Neural cell (in vitro differentiated cells): ENCODE measurements around the gene ABCA13.

Source experiments
- EP300 ChIP-seq: fragments of 450-650 bp; conservative IDR thresholded peaks from 2 replicates; pipeline ENCODE4 v1.6.1; 2014; ENCODE audit warnings: antibody characterized with exemption, mild to moderate bottlenecking, moderate library complexity; ENCODE audit not compliant: poor library complexity, severe bottlenecking
- EZH2 ChIP-seq: fragments of 200-600, 300-800 bp; shearing (Covaris generic), sonication (generic); IDR thresholded peaks from 2 replicates; pipeline ENCODE4 v1.6.1; 2014; ENCODE audit warnings: antibody characterized with exemption, low read length, borderline replicate concordance, mild to moderate bottlenecking; ENCODE audit not compliant: insufficient read depth, poor library complexity, severe bottlenecking
- POLR2AphosphoS5 ChIP-seq: IDR thresholded peaks from 2 replicates; pipeline ENCODE4 v1.6.1; 2012
- RAD21 ChIP-seq: fragments of 450-650 bp; conservative IDR thresholded peaks from 2 replicates; pipeline ENCODE4 v1.6.1; 2014; ENCODE audit warnings: antibody characterized with exemption, mild to moderate bottlenecking, moderate library complexity
- TAF1 ChIP-seq: IDR thresholded peaks from 2 replicates; pipeline ENCODE4 v1.6.1; 2012; ENCODE audit warnings: low read depth
- TF ChIP-seq, protein P1 (sequence below): fragments of 450-650 bp; IDR thresholded peaks from 2 replicates; pipeline ENCODE4 v1.5.1; 2014; ENCODE audit warnings: antibody characterized with exemption, mild to moderate bottlenecking, moderate library complexity; ENCODE audit not compliant: poor library complexity, severe bottlenecking
- TF ChIP-seq, protein P2 (sequence below): IDR thresholded peaks from 2 replicates; pipeline ENCODE4 v1.6.1; 2012; ENCODE audit warnings: borderline replicate concordance

GRCh38 chr7:48274662-48275061, 103.4 kb downstream of the ABCA13 start:
- TF ChIP-seq, protein P1, sequence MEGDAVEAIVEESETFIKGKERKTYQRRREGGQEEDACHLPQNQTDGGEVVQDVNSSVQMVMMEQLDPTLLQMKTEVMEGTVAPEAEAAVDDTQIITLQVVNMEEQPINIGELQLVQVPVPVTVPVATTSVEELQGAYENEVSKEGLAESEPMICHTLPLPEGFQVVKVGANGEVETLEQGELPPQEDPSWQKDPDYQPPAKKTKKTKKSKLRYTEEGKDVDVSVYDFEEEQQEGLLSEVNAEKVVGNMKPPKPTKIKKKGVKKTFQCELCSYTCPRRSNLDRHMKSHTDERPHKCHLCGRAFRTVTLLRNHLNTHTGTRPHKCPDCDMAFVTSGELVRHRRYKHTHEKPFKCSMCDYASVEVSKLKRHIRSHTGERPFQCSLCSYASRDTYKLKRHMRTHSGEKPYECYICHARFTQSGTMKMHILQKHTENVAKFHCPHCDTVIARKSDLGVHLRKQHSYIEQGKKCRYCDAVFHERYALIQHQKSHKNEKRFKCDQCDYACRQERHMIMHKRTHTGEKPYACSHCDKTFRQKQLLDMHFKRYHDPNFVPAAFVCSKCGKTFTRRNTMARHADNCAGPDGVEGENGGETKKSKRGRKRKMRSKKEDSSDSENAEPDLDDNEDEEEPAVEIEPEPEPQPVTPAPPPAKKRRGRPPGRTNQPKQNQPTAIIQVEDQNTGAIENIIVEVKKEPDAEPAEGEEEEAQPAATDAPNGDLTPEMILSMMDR = no peak
- TF ChIP-seq TAF1 (no peak), EZH2 (no peak), EP300 (no peak), POLR2AphosphoS5 (no peak), RAD21 (no peak)
- TF ChIP-seq, protein P2, sequence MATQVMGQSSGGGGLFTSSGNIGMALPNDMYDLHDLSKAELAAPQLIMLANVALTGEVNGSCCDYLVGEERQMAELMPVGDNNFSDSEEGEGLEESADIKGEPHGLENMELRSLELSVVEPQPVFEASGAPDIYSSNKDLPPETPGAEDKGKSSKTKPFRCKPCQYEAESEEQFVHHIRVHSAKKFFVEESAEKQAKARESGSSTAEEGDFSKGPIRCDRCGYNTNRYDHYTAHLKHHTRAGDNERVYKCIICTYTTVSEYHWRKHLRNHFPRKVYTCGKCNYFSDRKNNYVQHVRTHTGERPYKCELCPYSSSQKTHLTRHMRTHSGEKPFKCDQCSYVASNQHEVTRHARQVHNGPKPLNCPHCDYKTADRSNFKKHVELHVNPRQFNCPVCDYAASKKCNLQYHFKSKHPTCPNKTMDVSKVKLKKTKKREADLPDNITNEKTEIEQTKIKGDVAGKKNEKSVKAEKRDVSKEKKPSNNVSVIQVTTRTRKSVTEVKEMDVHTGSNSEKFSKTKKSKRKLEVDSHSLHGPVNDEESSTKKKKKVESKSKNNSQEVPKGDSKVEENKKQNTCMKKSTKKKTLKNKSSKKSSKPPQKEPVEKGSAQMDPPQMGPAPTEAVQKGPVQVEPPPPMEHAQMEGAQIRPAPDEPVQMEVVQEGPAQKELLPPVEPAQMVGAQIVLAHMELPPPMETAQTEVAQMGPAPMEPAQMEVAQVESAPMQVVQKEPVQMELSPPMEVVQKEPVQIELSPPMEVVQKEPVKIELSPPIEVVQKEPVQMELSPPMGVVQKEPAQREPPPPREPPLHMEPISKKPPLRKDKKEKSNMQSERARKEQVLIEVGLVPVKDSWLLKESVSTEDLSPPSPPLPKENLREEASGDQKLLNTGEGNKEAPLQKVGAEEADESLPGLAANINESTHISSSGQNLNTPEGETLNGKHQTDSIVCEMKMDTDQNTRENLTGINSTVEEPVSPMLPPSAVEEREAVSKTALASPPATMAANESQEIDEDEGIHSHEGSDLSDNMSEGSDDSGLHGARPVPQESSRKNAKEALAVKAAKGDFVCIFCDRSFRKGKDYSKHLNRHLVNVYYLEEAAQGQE = no peak
